Mesenteric fat pad (tissue), 1 donor: ENCODE measurements around the gene PINLYP. TPM values are rescaled to one million over a fixed set of nuclear protein-coding genes. Genes with fewer than 3 reads are reported as not detected.

Experiments
- DNase-seq: peaks from one replicate; pipeline ENCODE4 v3.0.0-alpha.2; 2020; ENCODE audit warnings: low spot score
- long read RNA-seq: library from polyadenylated mRNA; unstranded; transcript quantifications from one replicate; pipeline ENCODE4 v2.0.0, GENCODE V29; 2020
- total RNA-seq: library from RNA; stranded (reverse); fragmentation: NEBNext Ultra II Directional; extraction: Animal tissue kit (Norgen Biotek cat#: 25700); gene quantifications from one replicate; pipeline ENCODE4 v1.2.1, GENCODE V29; 2021
- donor health status: DM: yes; HTN: yes; CAD: no.

The PINLYP gene
- 2.2 TPM for total RNA-seq
- long read RNA-seq: 0 reads

GRCh38 chr19:43575156-43575950, at the start of gene PINLYP, which contains the start of gene XRCC1:
Gene PINLYP, plus strand, starts transcription at chr19:43575801. Its CDS starts 1,391 bp downstream, at chr19:43577192.
Gene XRCC1, minus strand, starts transcription at chr19:43575527. Its CDS starts 69 bp downstream, at chr19:43575458.
- peak; percentile 99 for DNase-seq

- no peak for DNase-seq
These were observed 49.5 kb upstream of the PINLYP start for GRCh38 chr19:43525836-43526771.

- DNase-seq: peak; percentile 95
These were observed 48.4 kb upstream of the PINLYP start, which contains the start of gene ETHE1 for GRCh38 chr19:43526884-43527859. Gene ETHE1, minus strand, starts transcription at chr19:43527201. Its CDS starts 24 bp downstream, at chr19:43527177.

- no peak for DNase-seq
These were observed 47.6 kb upstream of the PINLYP start for GRCh38 chr19:43527860-43528622.

GRCh38 chr19:43532571-43532961, 43.0 kb upstream of the PINLYP start:
- DNase-seq: no peak

GRCh38 chr19:43532962-43533545, 42.5 kb upstream of the PINLYP start, which contains the start of gene ZNF575:
Gene ZNF575, plus strand, starts transcription at chr19:43533188. Its CDS starts 1,235 bp downstream, at chr19:43534423.
- DNase-seq: peak; percentile 94

GRCh38 chr19:43533546-43534304, 41.9 kb upstream of the PINLYP start:
- DNase-seq: peak; percentile 98

GRCh38 chr19:43534305-43534815, 41.2 kb upstream of the PINLYP start:
- DNase-seq: no peak

- no peak for DNase-seq
These were observed 40.5 kb upstream of the PINLYP start for GRCh38 chr19:43534816-43535761.

GRCh38 chr19:43538922-43539321, 36.7 kb upstream of the PINLYP start:
- no peak for DNase-seq

GRCh38 chr19:43540381-43540780, 35.2 kb upstream of the PINLYP start:
- DNase-seq: no peak

GRCh38 chr19:43541920-43542650, 33.5 kb upstream of the PINLYP start:
- no peak for DNase-seq

- no peak for DNase-seq
These were observed 31.5 kb upstream of the PINLYP start for GRCh38 chr19:43544077-43544476.

GRCh38 chr19:43545276-43545675, 30.3 kb upstream of the PINLYP start:
- no peak for DNase-seq

GRCh38 chr19:43545981-43546380, 29.6 kb upstream of the PINLYP start:
- no peak for DNase-seq

GRCh38 chr19:43546581-43546980, 29.0 kb upstream of the PINLYP start:
- DNase-seq: no peak
